Stimulated activated CD4-positive, alpha-beta T cell treated with anti-CD3 and anti-CD28 coated beads, Interleukin-1b, Interleukin-23, amount 100 ng/mL, for 1 hour (primary cell): Measurements from ENCODE around the gene PTGDS.

Experiments
- DNase-seq, 2 donors: peaks; one replicate each; pipeline ENCODE4 v3.0.0-alpha.2; 2020; ENCODE audit warnings: low read depth in 2 of 2

PTGDS gene

DNA sequence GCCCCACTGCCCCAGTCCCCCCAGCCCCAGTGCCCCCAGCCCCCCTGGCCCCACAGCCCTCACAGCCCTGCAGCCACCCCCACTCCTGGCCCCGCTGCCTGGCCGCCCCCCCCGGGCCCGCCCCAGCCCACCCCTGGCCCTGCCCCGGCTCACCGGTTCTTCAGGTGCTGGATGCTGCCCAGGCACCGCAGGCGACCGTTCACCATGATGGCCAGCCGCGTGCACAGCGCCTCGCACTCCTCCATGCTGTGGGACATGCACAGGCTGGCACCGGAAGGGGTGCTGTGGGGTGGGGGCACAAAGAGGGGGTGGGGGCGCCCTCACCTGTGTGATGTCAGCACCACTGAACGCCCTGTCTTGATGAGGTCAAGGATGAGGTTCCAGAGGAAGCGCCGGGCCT lies 31.9 kb downstream of the PTGDS start:
- DNase-seq, result no peak

DNA sequence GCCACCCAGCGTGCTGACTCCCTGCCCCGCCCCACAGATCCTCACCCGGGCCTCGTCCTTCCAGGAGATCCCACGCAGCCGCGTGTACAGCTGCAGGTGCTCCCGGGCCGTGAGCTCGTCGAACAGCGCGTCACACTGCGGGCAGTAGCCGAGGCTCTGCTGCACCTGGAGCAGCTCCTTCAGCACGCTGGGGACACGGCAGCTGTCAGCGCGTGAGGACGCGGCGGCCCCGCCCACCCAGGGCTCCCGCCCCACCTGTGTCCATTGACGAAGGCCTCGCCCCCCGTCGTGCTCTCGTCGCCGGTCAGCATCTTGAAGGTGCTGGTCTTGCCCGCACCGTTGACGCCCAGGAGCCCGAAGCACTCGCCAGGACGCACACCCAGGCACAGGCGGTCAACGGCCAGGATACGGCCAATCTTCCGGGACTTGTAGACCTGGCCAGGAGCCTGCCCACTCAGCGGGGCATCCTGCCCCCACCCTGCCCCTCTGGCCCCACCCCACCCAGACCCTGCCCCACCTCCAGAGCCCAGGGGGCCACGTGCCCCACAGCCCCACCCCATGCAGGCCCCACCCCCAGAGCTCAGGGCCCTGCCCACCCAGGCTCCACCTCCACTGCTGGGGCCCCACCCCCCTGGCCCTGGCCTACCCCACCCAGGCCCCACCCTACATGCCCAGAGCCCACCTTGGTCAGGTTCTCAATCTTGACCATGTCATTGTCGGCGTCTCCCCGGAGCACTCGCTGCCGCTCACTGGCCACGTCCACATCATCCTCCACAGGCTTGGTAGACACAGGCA lies 32.8 kb downstream of the PTGDS start:
- DNase-seq, result no peak

DNA sequence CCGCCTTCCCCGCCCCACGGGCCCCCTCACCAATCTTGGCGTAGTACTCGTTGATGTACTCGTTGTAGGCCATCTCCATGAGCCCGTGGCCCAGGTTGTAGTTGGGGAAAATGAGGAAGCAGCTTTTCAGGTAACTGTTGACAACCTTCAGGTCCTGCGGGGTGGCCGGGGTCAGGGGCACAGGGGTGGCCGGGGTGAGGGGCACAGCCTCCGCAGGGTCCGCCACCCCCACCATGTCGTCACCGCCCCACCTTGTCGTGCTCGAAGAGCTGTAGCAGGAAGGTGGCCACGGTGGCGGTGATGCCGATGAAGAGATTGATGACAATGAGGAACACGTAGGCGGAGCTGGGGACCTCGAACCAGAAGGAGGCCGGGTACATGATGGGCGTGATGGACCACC lies 33.9 kb downstream of the PTGDS start:
- no peak for DNase-seq

DNA sequence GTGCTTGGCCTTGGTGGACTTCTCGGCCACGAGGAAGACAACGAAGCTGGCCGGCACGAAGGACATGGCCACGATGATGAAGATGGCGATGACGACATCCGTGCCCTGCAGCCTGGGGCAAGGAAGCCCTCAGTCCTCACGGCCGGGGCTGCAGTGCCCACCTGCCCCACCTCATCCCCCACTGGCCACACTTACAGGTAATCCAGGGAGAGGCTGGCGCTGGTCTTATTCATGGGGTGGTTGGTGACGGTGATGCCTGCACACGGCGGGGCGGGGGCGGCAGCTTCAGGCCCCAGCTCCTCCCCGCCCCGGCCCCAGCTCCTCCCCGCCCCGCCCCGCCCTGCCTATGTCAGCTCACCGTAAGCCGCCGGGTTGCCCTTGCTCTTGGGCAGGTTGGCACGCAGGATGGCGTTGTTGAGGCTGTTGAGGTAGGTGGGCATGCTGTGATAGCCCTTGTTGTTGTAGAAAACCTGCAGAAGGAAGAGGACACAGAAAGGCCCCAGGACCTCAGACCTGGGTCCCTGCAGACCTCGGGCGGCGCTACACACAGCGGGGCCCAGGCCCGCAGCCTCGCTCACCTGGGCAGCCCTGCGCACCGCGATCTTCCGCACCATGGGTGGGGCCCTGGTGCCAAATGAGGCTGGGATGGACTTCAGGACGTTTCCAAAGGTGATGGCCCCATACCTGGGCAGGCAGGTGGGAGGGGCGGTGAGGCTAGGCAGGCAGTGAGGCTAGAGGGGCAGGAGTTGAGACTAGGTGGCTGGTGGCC lies 34.8 kb downstream of the PTGDS start:
- no peak for DNase-seq

DNA sequence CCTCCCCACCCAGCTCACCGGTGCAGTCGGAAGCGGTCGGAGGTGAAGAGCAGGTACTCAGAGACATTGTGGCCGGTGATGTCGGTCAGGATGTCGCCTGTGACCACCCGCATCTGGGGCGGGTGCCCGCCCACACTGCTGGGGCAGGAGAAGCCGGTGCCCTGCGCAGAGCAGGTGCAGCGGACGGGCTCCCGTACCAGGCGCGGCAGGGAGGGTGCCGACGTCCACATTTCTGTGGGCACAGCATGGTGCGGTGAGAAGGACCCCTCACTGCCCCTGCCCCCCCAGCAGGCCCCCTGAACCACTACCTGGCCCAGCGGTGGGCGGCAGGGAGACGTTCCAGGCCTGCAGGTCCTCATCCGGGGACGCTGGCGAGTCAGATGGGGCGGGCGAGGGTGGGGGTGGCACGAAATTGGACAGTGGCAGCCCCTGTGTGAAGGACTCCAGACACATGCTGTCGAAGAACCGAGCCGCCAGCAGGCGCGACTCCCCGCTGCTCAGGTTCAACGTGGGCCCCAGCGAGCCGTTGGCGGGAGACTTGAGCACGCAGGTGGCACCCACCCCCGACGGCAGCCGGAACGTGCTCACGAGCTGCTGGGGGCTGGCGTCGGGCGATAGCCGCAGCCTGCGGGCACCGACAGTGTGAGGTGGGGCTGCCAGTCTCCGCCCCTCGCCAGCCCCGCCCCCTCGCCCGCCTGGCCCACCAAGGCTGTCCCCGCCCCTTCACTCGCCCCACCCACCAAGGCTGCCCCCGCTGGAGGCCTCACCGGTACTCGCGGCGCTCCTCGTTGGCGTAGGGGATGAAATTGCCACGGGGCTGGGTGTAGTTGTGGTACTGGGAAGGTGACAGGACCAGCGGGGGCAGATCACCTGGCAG lies 35.6 kb downstream of the PTGDS start:
- DNase-seq, result no peak

DNA sequence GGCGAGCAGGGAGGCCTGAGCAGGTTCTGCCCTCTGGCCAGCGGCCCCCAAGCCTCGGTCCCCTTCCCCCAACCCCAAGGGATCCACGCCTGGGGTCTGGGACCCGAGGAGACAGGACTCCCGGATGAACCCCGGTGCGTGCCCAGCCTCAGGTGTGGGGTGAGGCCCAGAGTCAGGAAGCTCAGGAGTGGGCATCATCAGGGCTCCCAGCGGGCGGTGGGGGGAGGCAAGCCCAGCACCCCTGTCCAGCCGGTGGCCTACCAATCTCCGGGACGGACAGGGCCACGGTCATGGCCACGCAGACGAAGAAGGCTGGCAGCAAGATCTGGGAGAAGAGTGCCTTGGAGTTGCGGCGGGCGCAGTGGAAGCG lies 36.3 kb downstream of the PTGDS start:
- DNase-seq, result no peak

DNA sequence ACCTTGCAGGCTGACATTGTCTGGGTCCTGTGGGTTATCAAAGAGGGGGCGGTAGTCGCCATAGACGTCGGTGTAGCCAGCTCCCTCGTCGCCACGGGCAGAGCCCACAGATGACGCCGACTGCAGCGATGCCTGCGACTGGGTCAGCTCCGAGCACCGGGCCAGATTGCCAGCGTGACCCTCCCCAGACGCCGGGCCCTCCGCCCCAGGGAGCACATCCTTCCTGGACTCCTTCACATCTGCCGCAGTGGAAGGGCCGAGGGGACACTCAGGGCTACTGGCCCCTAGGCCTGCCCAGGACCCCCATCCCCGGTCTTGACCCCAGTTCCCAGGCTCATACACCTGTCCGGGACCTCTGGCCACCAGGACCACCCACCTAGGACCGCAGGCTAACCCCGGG lies 36.9 kb downstream of the PTGDS start:
- no peak for DNase-seq

DNA sequence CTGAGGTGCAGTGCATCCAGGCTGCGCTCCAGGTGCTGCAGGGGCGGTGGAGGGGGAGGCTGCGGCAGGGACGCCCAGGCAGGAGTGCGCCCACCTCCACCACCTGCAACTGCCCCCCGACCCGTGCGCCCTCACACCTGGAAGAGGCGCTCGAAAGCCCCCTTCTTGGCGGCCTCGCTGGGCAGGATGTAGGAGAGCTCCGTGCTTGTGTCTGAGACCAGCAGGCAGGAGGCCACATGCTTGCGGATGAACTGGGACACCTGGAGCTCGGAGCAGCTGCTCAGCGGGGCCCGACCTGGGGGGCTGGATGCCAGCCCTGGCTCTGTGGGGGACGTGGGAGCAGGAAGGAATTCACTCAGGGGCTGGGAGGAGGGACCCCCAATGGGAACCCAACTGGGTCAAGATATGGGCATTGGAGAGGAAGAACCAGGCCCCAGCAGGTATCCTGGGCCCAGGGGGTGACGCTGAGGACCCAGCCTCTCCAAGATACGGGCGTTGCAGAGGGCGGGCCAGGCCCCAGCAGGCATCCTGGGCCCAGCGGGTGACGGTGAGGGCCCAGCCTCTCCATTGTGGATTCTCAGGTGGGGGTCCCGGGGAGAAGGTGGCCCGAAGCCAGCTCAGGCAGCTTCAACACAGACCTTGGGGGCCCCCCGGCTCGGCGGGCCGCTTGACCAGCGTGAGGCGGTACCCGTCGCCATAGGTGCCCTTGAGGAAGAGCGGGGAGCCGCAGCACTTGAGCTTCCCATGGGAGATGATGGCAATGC lies 37.7 kb downstream of the PTGDS start:
- no peak for DNase-seq

DNA sequence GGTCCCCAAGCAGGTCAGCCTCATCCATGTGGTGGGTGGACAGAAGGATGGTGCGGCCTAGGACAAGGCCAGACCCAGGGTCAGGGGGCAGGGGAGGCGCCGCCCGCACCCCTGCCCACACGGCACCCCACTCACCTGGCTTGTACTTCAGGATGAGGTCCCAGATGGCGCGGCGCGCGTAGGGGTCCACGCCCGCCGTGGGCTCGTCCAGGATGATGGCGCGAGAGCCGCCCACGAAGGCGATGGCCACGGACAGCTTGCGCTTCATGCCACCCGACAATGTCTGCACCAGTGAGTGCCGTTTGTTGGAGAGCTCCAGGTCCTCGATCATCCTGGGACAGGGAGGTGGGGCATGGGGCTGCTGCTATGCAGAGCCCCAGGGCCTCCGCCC lies 38.2 kb downstream of the PTGDS start:
- no peak for DNase-seq

DNA sequence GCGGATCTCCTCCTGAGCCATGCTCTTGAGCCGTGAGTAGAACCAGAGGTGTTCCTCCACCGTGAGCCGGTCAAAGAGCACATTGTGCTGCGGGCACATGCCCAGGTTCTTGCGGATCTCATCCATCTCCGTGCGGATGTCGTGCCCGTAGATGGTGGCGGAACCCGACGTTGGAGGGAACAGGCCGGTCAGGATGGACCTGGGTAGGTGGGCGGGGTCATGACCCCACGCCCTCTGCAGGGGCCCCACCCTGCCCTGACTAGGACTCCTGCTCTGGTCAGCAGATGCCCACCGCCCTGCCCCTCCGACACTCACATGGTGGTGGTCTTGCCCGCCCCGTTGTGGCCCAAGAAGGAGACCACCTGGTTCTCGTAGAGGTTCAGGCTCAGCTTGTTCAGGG lies 38.7 kb downstream of the PTGDS start:
- no peak for DNase-seq

DNA sequence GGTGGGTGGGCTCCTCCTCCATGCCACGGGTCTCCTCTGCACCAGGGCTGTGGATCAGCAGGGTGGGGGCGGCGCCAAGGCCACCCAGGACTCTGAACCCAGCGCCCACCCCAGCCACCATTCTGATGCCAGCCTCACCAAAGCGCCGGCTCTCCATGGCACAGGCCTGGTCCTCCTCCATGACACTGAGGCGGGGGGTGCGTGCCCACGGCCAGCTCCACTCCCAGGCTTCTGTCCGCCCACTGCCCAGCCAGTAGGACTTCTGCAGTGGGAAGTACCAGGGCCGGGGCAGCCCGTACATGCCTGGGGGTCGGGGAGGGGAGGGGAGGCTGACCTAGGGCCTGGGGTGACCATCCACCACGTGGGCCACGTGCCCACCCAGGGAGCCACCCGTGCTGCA lies 39.1 kb downstream of the PTGDS start:
- no peak for DNase-seq

DNA sequence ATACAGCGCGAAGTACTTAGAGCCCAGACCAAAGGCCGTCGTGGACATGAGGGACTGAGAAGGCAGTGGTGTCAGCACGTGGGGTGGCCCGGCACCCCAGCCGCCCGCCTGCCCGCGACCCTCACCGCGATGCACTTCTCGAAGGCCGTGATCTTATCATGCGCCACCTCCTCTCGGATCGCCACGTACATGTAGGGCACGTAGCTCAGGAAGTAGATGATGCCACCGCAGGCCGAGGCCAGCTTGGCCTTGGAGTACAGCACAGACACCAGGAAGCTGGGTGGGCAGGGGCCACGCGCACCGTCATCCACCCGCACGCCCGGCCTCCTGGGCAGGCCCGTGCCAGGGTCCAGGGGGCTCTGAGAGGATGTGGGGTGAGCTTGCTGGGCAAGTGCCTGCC lies 39.8 kb downstream of the PTGDS start:
- no peak for DNase-seq

DNA sequence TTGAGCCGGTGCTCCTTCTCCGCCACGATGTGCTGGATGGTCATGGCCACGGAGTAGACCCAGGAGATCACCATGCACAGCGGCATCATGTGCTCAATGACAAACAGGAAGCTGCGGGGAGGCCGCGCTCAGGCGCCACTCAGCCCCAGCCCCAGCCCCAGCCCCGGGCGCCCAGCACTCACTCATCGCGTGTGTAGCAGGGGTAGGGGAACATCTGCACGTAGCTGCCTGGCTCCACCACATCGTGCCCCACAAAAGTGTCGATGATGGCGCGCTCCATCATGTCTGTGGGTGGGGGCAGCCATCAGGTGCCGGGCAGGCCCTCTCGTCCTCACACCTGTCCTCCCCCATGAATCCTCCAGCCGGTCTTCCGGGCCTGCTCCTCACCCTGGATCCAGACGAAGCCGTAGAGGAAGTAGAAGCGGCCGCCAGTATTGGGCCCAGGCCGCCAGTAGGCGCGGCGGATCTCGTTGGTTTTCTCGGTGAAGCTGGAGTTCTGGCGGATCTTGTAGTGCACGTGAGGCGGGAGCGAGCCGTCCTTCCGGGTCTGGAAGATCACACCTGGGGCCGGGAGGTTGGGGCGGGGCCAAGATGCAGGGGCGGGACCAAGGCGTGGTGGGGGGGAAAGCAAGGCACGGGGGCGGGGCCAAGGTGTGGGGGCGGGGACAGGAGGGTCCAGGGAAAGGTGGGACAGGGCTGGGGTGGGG lies 40.6 kb downstream of the PTGDS start:
- DNase-seq, result no peak

DNA sequence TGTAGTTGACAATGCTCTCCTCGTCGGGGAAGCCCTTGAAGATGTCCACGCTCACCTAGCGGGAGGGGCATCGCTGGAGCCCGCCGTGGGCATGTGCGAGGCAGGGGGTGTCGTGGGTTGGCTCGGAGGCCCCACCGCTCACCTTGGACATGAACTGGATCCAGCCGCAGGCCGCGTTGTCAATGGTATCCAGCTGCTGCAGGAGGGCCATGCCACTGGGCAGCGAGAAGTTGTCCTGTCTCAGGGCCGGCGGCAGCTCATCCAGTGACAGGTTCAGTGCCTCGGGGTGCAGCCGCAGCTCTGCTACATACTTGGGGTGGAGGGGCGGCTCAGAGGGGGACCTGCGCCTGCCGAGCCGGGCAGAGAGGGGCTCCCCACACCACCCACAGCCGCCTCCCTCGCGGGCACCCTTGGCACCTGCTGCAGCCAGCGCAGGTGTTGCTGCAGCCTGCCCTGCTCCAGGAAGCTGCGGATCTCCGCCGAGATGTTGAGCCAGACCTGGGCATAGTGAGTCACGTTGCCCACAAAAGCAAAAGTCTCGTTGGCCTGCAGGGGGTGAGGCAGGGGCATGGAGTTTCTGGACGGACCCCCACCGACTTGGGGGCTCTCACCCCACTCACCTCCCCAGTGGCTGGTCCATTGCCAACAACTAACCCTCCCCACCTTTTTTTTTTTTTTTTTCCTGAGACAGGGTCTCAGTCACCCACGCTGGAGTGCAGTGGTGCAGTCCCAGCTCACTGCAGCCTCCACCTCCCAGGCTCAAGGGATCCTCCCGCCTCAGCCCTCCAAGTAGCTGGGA lies 41.7 kb downstream of the PTGDS start:
- no peak for DNase-seq

DNA sequence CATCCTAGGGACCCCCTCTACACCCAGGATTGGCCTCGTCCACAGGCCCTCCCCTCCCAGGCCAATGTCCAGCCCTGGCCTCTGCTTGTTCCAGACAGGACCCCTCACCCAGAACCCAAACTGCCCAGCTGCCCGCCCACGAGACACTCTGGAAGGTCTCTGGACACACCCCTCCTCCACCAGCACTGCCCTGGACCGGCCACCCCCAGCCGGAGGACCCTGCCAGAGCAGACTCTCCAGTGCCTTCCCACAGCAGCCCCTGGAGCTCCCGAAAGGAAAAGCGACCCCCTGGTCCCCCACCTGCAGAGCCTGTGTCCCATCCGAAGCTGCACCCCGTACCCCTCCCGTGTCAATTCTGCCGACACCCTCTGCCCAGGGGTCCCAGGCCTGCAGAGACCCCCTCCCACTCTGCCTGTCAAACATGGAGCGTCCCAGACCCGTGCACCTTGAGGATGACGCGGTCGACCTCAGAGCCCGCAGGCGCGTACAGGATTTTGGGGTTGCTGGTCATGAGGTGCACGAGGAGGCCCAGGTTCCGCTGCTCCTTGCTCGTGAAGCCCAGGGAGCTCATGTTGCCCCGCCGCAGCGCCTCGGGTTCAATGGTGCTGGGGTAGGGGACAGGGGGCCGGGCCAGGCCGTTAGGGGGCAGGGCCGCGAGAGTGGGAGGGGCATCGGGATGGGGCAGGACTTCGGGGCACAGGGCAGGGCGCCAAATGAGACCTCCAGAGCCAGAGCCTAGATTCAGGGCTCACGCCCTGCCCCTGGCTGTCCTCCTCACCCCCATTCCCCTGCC lies 42.8 kb downstream of the PTGDS start:
- no peak for DNase-seq

DNA sequence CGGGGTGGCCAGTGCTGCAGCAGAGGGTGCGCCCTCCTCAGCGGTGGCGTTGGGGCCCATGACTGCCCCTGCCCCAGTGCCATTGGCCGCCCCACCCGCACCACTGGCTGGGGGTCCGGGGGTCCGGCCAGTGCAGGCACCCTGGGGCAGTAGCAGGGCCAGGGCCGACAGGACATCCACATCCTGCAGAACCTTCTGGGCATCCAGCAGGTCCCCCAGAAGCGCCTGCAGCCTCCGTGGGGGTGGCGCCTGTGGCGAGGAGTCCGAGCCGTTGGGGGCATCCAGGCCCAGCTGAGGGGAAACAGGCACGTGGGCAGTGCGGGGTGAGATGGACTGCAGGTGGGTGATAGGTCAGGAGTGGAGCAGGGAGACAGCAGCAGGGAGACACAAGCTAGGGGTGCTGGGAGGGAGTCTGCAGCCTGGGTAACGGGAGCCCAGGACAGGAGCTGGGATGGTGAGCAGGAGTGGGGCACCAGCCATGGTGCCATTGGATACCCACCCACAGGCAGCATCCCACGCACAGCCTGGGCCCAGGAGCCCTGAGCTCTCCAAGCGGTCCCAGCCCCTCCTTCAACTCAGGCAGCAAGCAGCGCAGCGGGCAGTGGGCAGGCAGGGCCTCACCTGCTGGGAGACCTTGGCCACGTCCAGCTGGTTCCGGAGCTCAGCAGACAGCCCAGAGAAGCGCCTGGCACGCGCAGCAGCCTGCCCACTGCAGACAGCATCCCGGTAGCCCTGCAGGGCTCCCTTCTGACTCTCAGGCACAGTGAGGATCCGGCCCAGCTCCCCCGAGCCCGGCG lies 43.7 kb downstream of the PTGDS start:
- DNase-seq, result no peak

DNA sequence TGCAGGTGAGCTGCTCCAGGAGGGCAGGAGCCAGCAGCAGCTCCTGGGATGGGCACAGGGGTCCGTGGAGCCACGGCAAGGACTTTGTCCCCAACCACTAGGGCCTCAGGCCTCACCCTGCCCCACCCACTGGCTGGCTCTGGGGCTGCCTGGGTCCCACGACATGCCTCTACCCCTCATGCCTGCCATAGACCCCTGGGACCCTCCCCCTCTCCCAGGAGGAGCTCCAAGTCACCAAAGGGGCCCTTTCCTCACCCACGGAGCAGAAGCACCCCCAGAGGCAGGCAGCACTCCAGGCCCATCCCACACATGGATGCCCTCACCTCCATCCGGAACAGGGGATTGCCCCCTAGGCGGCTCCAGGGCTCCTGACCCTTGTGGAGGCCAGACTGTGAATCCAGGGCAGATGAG lies 44.3 kb downstream of the PTGDS start:
- DNase-seq, result no peak

DNA sequence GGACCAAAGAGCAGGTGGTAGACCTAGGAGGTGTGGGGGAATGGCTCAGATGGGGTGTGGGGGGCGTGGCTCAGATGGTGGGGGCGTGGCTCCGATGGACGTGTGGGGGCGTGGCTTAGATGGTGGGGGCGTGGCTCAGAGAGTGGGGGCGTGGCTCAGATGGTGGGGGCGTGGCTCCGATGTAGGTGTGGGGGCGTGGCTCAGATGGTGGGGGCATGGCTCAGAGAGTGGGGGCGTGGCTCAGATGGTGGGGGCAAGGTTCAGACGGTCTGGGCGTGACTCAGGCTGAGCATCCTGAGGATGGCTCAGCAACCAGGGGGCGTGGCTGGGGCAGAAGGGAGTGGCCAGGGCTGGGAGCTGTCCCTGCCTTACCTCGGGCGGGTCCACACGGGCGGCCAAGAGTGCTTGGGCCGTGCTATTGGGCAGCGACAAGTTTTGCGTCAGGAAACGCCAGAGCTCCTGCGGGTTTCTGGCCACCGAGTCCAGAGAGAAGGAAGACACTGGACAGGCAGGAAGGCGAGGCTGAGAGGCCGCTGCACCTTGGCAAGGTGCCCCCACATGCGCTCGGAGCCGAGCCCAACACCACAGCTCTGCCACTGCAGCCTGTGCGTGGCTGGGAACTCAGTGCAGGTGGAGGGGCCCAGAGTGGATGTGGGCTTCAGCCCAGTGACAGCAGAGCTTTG lies 44.8 kb downstream of the PTGDS start:
- DNase-seq, result peak; percentile 41 to 55
